ENCODE data around the gene NES. TPM values are rescaled to one million over a fixed set of nuclear protein-coding genes. Genes with fewer than 3 reads are reported as not detected.

The NES gene
- polyA plus RNA-seq, 1 of the 3 experiments (the other 2 are of a cell fraction), result 15.8 TPM

- Histone ChIP-seq H3F3A (replicated peaks; ENCODE audit: insufficient read depth) (peaks cover 33% of the 10 kb centered on the region), H3K9me2 (no peaks in the 10 kb centered on the region), H2AFZ (ENCODE audit: low read depth) (no peak overlapping the region), H3K27me3 (ENCODE audit: insufficient read depth) (no peaks in the 10 kb centered on the region), H3K4me1 (ENCODE audit: control insufficient read depth in 1 of 2, insufficient read depth in 2 of 2, low read depth in 1 of 2, low read length in 1 of 2) (peaks cover 70 to 90% of the 10 kb centered on the region in 2 experiments), H4K20me1 (ENCODE audit: insufficient read depth) (no peaks in the 10 kb centered on the region), H3K4me3 (ENCODE audit: low read depth in 2 of 2, low read length in 1 of 2) (peak overlapping the region; percentile 54 to 58), H3K36me3 (replicated peaks in 1 of 2; ENCODE audit: control insufficient read depth in 1 of 2, insufficient read depth in 2 of 2, low read length in 1 of 2) (peaks cover 0 to under 1% of the 10 kb centered on the region in 2 experiments), H3K9me3 (no peaks in the 10 kb centered on the region), H3K79me2 (ENCODE audit: insufficient read depth) (no peaks in the 10 kb centered on the region), H3K9ac (peak overlapping the region; percentile 44; the same call in 1 of the 2 replicates), H3K4me2 (peak overlapping the region; percentile 89), H3K27ac (ENCODE audit: low read depth in 2 of 2, low read length in 1 of 2) (peak overlapping the region in 1 of 2 experiments; percentile 98; a peak in 2 of 4 replicates)
- ChIA-PET POLR2A (interaction anchor here (0.6 to 5.3 kb wide), 8 partner anchors 8 to 127 kb away, joined by 3 to 57 read pairs (median 5); partner anchors contain the start of genes ISG20L2 and METTL25B), CTCF (interaction anchor here (0.6 to 45.5 kb wide), 18 partner anchors 10 to 222 kb away, joined by 3 to 2702 read pairs (median 4); partner anchors contain the start of genes CRABP2, ISG20L2, METTL25B and NES)
- no peak for TF ChIP-seq NRF1 (IDR thresholded peaks at IDR 0.05; ENCODE audit: low read depth, low read length)
- no peak for TF ChIP-seq FOXJ3 (CRISPR knock-in tag; IDR thresholded peaks at IDR 0.05)
- TF ChIP-seq CTCF (IDR thresholded peaks at IDR 0.05), result peak; percentile 96
- peak; percentile 66 for TF ChIP-seq RAD21 (IDR thresholded peaks at IDR 0.05; ENCODE audit: low read length)
- TF ChIP-seq GABPA (IDR thresholded peaks at IDR 0.05; ENCODE audit: low read depth), result no peak
- TF ChIP-seq SMC3 (IDR thresholded peaks at IDR 0.05; ENCODE audit: low read depth, low read length), result peak; percentile 58
- WGBS (ENCODE audit: low lambda C conversion rate), result 56% methylated on average over 33 of the region's 45 CpGs
- DNase-seq, result peak; percentile 90
Measured at GRCh38 chr1:156705918-156706656, 28.9 kb upstream of the NES start.

- H3K9ac ChIP-seq, result peak within 1 kb of the TSS; percentile 44; the same call in 1 of the 2 replicates
- peaks cover 0 to 7% of the 10 kb centered on the region in 2 experiments for H3K36me3 ChIP-seq (replicated peaks in 1 of 2; ENCODE audit: control insufficient read depth in 1 of 2, insufficient read depth in 2 of 2, low read length in 1 of 2)
- H2AFZ ChIP-seq (ENCODE audit: low read depth), result no peak within 1 kb of the TSS
- DNase-seq, result peak; percentile 73
- H3K27ac ChIP-seq (ENCODE audit: low read depth in 2 of 2, low read length in 1 of 2), result peak within 1 kb of the TSS in 1 of 2 experiments; percentile 98; a peak in 2 of 4 replicates
- H3K4me2 ChIP-seq, result peak within 1 kb of the TSS; percentile 89
- H3K9me2 ChIP-seq, result no peaks in the 10 kb centered on the region
- ChIA-PET POLR2A (interaction anchor here (0.6 to 5.3 kb wide), 6 partner anchors 7 to 30 kb away, joined by 3 to 57 read pairs (median 6); partner anchors contain the start of genes ISG20L2 and METTL25B), CTCF (interaction anchor here (0.6 to 45.5 kb wide), 14 partner anchors 10 to 223 kb away, joined by 3 to 2702 read pairs (median 4); partner anchors contain the start of genes CRABP2, ISG20L2, METTL25B and NES)
- no peaks in the 10 kb centered on the region for H3K79me2 ChIP-seq (ENCODE audit: insufficient read depth)
- no peaks in the 10 kb centered on the region for H4K20me1 ChIP-seq (ENCODE audit: insufficient read depth)
- H3F3A ChIP-seq (replicated peaks; ENCODE audit: insufficient read depth), result peaks cover 33% of the 10 kb centered on the region
- H3K4me3 ChIP-seq (ENCODE audit: low read depth in 2 of 2, low read length in 1 of 2), result peak within 1 kb of the TSS; percentile 54 to 58
- peaks cover 65 to 91% of the 10 kb centered on the region in 2 experiments for H3K4me1 ChIP-seq (ENCODE audit: control insufficient read depth in 1 of 2, insufficient read depth in 2 of 2, low read depth in 1 of 2, low read length in 1 of 2)
- no peaks in the 10 kb centered on the region for H3K27me3 ChIP-seq (ENCODE audit: insufficient read depth)
- H3K9me3 ChIP-seq, result no peaks in the 10 kb centered on the region
- under 1% methylated on average over 26 of the region's 42 CpGs for WGBS (ENCODE audit: low lambda C conversion rate)
- no peak for TF ChIP-seq MXI1 (IDR thresholded peaks at IDR 0.05; ENCODE audit: low read depth, low read length)
- no peak for TF ChIP-seq EP300 (IDR thresholded peaks at IDR 0.05; ENCODE audit: borderline replicate concordance in 1 of 2, low read depth in 1 of 2, low read length in 1 of 2)
- no peak for TF ChIP-seq RFX5 (IDR thresholded peaks at IDR 0.05; ENCODE audit: low read length)
- TF ChIP-seq TEAD4 (IDR thresholded peaks at IDR 0.05; ENCODE audit: borderline replicate concordance, insufficient read depth), result no peak
- no peak for TF ChIP-seq SIN3A (IDR thresholded peaks at IDR 0.05; ENCODE audit: borderline replicate concordance, low read depth, low read length)
- TF ChIP-seq PBX3 (IDR thresholded peaks at IDR 0.05), result no peak
- no peak for TF ChIP-seq GABPA (IDR thresholded peaks at IDR 0.05; ENCODE audit: low read depth)
- TF ChIP-seq RAD21 (IDR thresholded peaks at IDR 0.05; ENCODE audit: low read length), result no peak
- TF ChIP-seq RXRA (IDR thresholded peaks at IDR 0.05; ENCODE audit: borderline replicate concordance, low read depth), result no peak
- no peak for TF ChIP-seq SMC3 (IDR thresholded peaks at IDR 0.05; ENCODE audit: low read depth, low read length)
- no peak for TF ChIP-seq YY1 (IDR thresholded peaks at IDR 0.05; ENCODE audit: low read depth)
- TF ChIP-seq TCF12 (IDR thresholded peaks at IDR 0.05), result no peak
- TF ChIP-seq REST (IDR thresholded peaks at IDR 0.05; ENCODE audit: low read depth, low read length), result no peak
- no peak for TF ChIP-seq NFIC (IDR thresholded peaks at IDR 0.05; ENCODE audit: borderline replicate concordance)
- no peak for TF ChIP-seq MEF2A (IDR thresholded peaks at IDR 0.05; ENCODE audit: borderline replicate concordance, low read depth)
Measured at GRCh38 chr1:156705321-156705917, 28.2 kb upstream of the NES start, which contains the start of gene CRABP2. Gene CRABP2 (minus strand): TSS chr1:156705583. CDS start chr1:156705446, 137 bp downstream.

Measured in SK-N-SH (cell line).